Measurements from ENCODE around the gene ZCCHC17. TPM values are rescaled to one million over a fixed set of nuclear protein-coding genes. Genes with fewer than 3 reads are reported as not detected.

Gene ZCCHC17
- total RNA-seq, 1 experiment from 2014 or later: 48.8 TPM

DNA sequence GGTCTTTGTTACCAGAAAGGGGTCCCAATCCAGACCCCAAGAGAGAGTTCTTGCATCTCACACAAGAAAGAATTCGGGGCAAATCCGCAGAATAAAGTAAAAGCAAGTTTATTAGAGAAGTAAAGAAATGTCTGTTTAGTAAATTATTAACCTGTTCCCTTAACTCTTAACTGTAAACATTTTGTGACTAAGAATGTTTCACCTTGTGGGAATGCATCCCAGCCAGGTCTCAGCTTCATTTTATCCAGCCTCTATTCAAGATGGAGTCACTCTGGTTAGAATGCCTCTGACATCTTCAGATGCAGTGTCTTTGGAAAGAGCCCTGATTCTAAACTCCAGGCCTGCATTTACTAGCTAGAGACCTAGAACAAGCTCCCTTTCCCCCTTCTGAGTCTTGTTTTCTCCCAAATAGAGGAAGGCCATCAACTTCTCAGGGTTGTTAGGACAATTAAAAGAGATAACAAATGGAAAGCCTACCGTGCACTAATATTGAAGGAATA, 80.6 kb downstream of the ZCCHC17 start:
- Histone ChIP-seq H3K27ac (ENCODE audit: low read depth, low read length, poor library complexity, severe bottlenecking) (no peak overlapping the region), H3K27me3 (replicated peaks; ENCODE audit: insufficient read depth, low read depth, low read length, poor library complexity) (no peaks in the 10 kb centered on the region), H3K36me3 (ENCODE audit: insufficient read depth, low read length, poor library complexity, severe bottlenecking) (no peaks in the 10 kb centered on the region), H3K4me1 (ENCODE audit: insufficient read depth, low read length, poor library complexity, severe bottlenecking) (peaks cover 11% of the 10 kb centered on the region), H3K9me3 (ENCODE audit: low read depth, low read length, poor library complexity, severe bottlenecking) (no peaks in the 10 kb centered on the region), H3K4me3 (ENCODE audit: low read depth, low read length, poor library complexity, severe bottlenecking) (no peak overlapping the region)
- no peak for DNase-seq (ENCODE audit: low spot score)
- TF ChIP-seq CTCF (conservative IDR thresholded peaks at IDR 0.05; ENCODE audit: low read depth, low read length) (no peak), EZH2 (IDR thresholded peaks at IDR 0.05; ENCODE audit: borderline replicate concordance, low read depth, low read length, poor library complexity, severe bottlenecking) (no peak)
- ChIA-PET CTCF (no interaction called here), POLR2A (ENCODE audit: low non-redundant PET) (no interaction called here)
- intact Hi-C loops (cut with micrococcal nuclease; ENCODE audit: unreplicated experiment): no loop called here
- BruUV-seq (replicated peaks): no TSS peak

DNA sequence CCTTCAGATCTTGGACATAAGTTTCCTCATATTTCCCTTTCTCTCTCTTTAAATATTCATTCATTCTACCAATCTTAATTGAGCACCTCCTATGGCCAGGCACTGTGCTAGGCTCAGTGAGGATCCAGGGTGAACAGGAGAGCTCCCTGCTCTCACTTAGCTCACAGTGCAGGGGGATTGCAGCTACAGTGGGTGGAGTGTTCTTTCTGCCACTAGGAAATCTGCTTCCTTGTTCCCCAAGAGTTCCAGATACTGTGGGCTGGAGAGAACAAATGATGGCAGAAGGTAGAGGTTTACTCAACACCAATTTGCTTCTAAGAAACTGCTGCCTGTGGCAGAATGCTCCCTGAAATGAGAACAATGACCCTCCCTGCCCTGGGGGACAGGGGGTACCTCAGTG, 81.2 kb downstream of the ZCCHC17 start:
- no peaks in the 10 kb centered on the region for H3K36me3 ChIP-seq (ENCODE audit: insufficient read depth, low read length, poor library complexity, severe bottlenecking)
- BruUV-seq (replicated peaks): no TSS peak
- peaks cover 9% of the 10 kb centered on the region for H3K4me1 ChIP-seq (ENCODE audit: insufficient read depth, low read length, poor library complexity, severe bottlenecking)
- no peak for DNase-seq (ENCODE audit: low spot score)
- TF ChIP-seq EZH2 (IDR thresholded peaks at IDR 0.05; ENCODE audit: borderline replicate concordance, low read depth, low read length, poor library complexity, severe bottlenecking) (no peak), CTCF (conservative IDR thresholded peaks at IDR 0.05; ENCODE audit: low read depth, low read length) (no peak)
- H3K4me3 ChIP-seq (ENCODE audit: low read depth, low read length, poor library complexity, severe bottlenecking): no peak overlapping the region
- ChIA-PET CTCF (no interaction called here), POLR2A (ENCODE audit: low non-redundant PET) (no interaction called here)
- intact Hi-C loops (cut with micrococcal nuclease; ENCODE audit: unreplicated experiment): no loop called here
- H3K27me3 ChIP-seq (replicated peaks; ENCODE audit: insufficient read depth, low read depth, low read length, poor library complexity): no peaks in the 10 kb centered on the region
- H3K27ac ChIP-seq (ENCODE audit: low read depth, low read length, poor library complexity, severe bottlenecking): no peak overlapping the region
- H3K9me3 ChIP-seq (ENCODE audit: low read depth, low read length, poor library complexity, severe bottlenecking): no peaks in the 10 kb centered on the region

DNA sequence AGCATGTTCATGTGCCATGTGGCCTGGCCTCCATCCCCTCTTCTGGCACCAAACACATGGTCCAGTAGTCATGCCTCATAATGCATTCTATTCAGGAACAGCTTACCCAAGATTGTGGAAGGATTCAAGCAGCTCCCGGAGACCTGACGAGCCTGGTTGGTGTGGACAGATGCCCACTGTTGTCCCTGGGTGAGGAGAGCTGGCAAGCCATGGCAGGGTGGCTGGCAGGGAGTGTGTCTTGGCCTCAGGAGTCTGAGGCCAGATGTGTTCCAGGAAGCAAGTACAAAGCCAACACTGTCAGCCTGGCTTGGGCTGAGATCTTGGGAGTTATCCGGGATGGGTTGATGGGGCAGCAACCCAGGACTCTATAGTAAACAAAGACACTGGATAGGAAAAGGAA, 83.3 kb downstream of the ZCCHC17 start:
- no TSS peak for BruUV-seq (replicated peaks)

More for the DNA sequence above, 83.3 kb downstream of the ZCCHC17 start:
- POLR2A ChIA-PET (ENCODE audit: low non-redundant PET): no interaction called here
- intact Hi-C loops (cut with micrococcal nuclease; ENCODE audit: unreplicated experiment): no loop called here
- no peaks in the 10 kb centered on the region for H3K27me3 ChIP-seq (replicated peaks; ENCODE audit: insufficient read depth, low read depth, low read length, poor library complexity)
- no peak overlapping the region for H3K4me3 ChIP-seq (ENCODE audit: low read depth, low read length, poor library complexity, severe bottlenecking)
- DNase-seq (ENCODE audit: low spot score): no peak
- TF ChIP-seq EZH2 (IDR thresholded peaks at IDR 0.05; ENCODE audit: borderline replicate concordance, low read depth, low read length, poor library complexity, severe bottlenecking) (no peak), CTCF (conservative IDR thresholded peaks at IDR 0.05; ENCODE audit: low read depth, low read length) (no peak)
- H3K27ac ChIP-seq (ENCODE audit: low read depth, low read length, poor library complexity, severe bottlenecking): no peak overlapping the region
- H3K36me3 ChIP-seq (ENCODE audit: insufficient read depth, low read length, poor library complexity, severe bottlenecking): no peaks in the 10 kb centered on the region
- no peaks in the 10 kb centered on the region for H3K4me1 ChIP-seq (ENCODE audit: insufficient read depth, low read length, poor library complexity, severe bottlenecking)
- no peaks in the 10 kb centered on the region for H3K9me3 ChIP-seq (ENCODE audit: low read depth, low read length, poor library complexity, severe bottlenecking)
- CTCF ChIA-PET: no interaction called here
